Endothelial cell of hepatic sinusoid (primary cell): ENCODE measurements around the gene UQCRC2.
"Not testable (repeated sequence)": the region's sequence is repeated elsewhere in the genome, so short reads cannot be mapped to it uniquely, and the experiment has no call there.

Experiments used
- in situ Hi-C: cut with HindIII; loops from 2 replicates; pipeline ENCODE4 v1.10.0; 2017; ENCODE audit warnings: low sequenced_read_pairs

The UQCRC2 gene

GRCh38 chr16:22007509-22008214 lies 54.5 kb downstream of the UQCRC2 start, which contains the start of gene MOSMO:
MOSMO (plus strand) TSS chr16:22008111; CDS start chr16:22008302, 191 bp downstream.
- in situ Hi-C loops, result no loop called here

GRCh38 chr16:22008215-22009059 lies 55.3 kb downstream of the UQCRC2 start:
- in situ Hi-C loops, result no loop called here

GRCh38 chr16:22010902-22011301 lies 57.7 kb downstream of the UQCRC2 start:
- in situ Hi-C loops, result no loop called here

GRCh38 chr16:22012241-22012640 lies 59.1 kb downstream of the UQCRC2 start:
- in situ Hi-C loops, result no loop called here

- in situ Hi-C loops, result no loop called here
Observed at GRCh38 chr16:22013486-22013885, 60.3 kb downstream of the UQCRC2 start.

- in situ Hi-C loops, result no loop called here
Observed at GRCh38 chr16:22014271-22014873, 61.2 kb downstream of the UQCRC2 start.

GRCh38 chr16:22016927-22017326 lies 63.8 kb downstream of the UQCRC2 start:
- in situ Hi-C loops, result no loop called here

GRCh38 chr16:22018559-22018958 lies 65.4 kb downstream of the UQCRC2 start:
- in situ Hi-C loops, result no loop called here

- in situ Hi-C loops, result no loop called here
Observed at GRCh38 chr16:22022151-22022550, 69.0 kb downstream of the UQCRC2 start.

- in situ Hi-C loops, result no loop called here
Observed at GRCh38 chr16:22023505-22023904, 70.3 kb downstream of the UQCRC2 start.

GRCh38 chr16:22024785-22025184 lies 71.6 kb downstream of the UQCRC2 start:
- in situ Hi-C loops, result not testable (repeated sequence)

- in situ Hi-C loops, result no loop called here
Observed at GRCh38 chr16:22027633-22028032, 74.5 kb downstream of the UQCRC2 start.

GRCh38 chr16:22029632-22030031 lies 76.5 kb downstream of the UQCRC2 start:
- in situ Hi-C loops, result no loop called here

- in situ Hi-C loops, result no loop called here
Observed at GRCh38 chr16:22030087-22030812, 77.1 kb downstream of the UQCRC2 start.

- in situ Hi-C loops, result no loop called here
Observed at GRCh38 chr16:22031483-22032083, 78.4 kb downstream of the UQCRC2 start.
